HTERT RPE-1 (cell line): Measurements from ENCODE around the gene PPP1R2.

Source experiments
- in situ Hi-C: fragments of 300-500 bp; cut with MboI; formaldehyde crosslinking; loops from 4 replicates; pipeline ENCODE4 v1.14.3; 2020; ENCODE audit warnings: low sequenced_read_pairs

The PPP1R2 gene

GRCh38 chr3:195566797-195567196, 23.7 kb upstream of the PPP1R2 start:
- in situ Hi-C loops = no loop called here

- in situ Hi-C loops = no loop called here
Measured at GRCh38 chr3:195565716-195566115, 22.6 kb upstream of the PPP1R2 start.

- in situ Hi-C loops = no loop called here
Measured at GRCh38 chr3:195563317-195563716, 20.2 kb upstream of the PPP1R2 start.

- in situ Hi-C loops = no loop called here
Measured at GRCh38 chr3:195559723-195560409, 16.7 kb upstream of the PPP1R2 start.

GRCh38 chr3:195558602-195559001, 15.5 kb upstream of the PPP1R2 start:
- in situ Hi-C loops = no loop called here

GRCh38 chr3:195557322-195557721, 14.2 kb upstream of the PPP1R2 start:
- in situ Hi-C loops = no loop called here

GRCh38 chr3:195556390-195556789, 13.3 kb upstream of the PPP1R2 start:
- in situ Hi-C loops = no loop called here

- in situ Hi-C loops = no loop called here
Measured at GRCh38 chr3:195555110-195555509, 12.0 kb upstream of the PPP1R2 start.

- in situ Hi-C loops = no loop called here
Measured at GRCh38 chr3:195554458-195554857, 11.3 kb upstream of the PPP1R2 start.

- in situ Hi-C loops = no loop called here
Measured at GRCh38 chr3:195553268-195553667, 10.1 kb upstream of the PPP1R2 start.

- in situ Hi-C loops = no loop called here
Measured at GRCh38 chr3:195551381-195551978, 8.4 kb upstream of the PPP1R2 start.

GRCh38 chr3:195550723-195551122, 7.6 kb upstream of the PPP1R2 start:
- in situ Hi-C loops = no loop called here

GRCh38 chr3:195549931-195550519, 6.9 kb upstream of the PPP1R2 start:
- in situ Hi-C loops = no loop called here

- in situ Hi-C loops = no loop called here
Measured at GRCh38 chr3:195548987-195549386, 5.9 kb upstream of the PPP1R2 start.

- in situ Hi-C loops = no loop called here
Measured at GRCh38 chr3:195548501-195548900, 5.4 kb upstream of the PPP1R2 start.

GRCh38 chr3:195548006-195548405, 4.9 kb upstream of the PPP1R2 start:
- in situ Hi-C loops = no loop called here

- in situ Hi-C loops = no loop called here
Measured at GRCh38 chr3:195546130-195546560, 3.0 kb upstream of the PPP1R2 start.

- in situ Hi-C loops = no loop called here
Measured at GRCh38 chr3:195544634-195545033, 1.5 kb upstream of the PPP1R2 start.

- in situ Hi-C loops = no loop called here
Measured at GRCh38 chr3:195544230-195544536, 1.1 kb upstream of the PPP1R2 start.

GRCh38 chr3:195543500-195544229, 540 bp upstream of the PPP1R2 start:
- in situ Hi-C loops = no loop called here

- in situ Hi-C loops = no loop called here
Measured at GRCh38 chr3:195542316-195542697, 818 bp downstream of the PPP1R2 start.

- in situ Hi-C loops = no loop called here
Measured at GRCh38 chr3:195540511-195540910, 2.6 kb downstream of the PPP1R2 start.
